AG09309 (cell line): Measurements from ENCODE around the gene ADAM17.
"Not testable (repeated sequence)": the region's sequence is repeated elsewhere in the genome, so short reads cannot be mapped to it uniquely, and the experiment has no call there.

Source experiments
- DNase-seq: peaks from one replicate; pipeline ENCODE4 v3.0.0-alpha.2; 2010; ENCODE audit warnings: low read depth
- H3K4me3 ChIP-seq: 2 replicates; pipeline ENCODE4 v1.5.1; 2011; ENCODE audit warnings: mild to moderate bottlenecking, low read depth, low read length, moderate library complexity; ENCODE audit not compliant: control insufficient read depth
- TF ChIP-seq, protein P1 (sequence below): IDR thresholded peaks from 2 replicates; pipeline ENCODE4 v1.5.1; 2011; ENCODE audit warnings: mild to moderate bottlenecking, low read depth, low read length, inconsistent platforms; ENCODE audit not compliant: insufficient read depth, control insufficient read depth; ENCODE audit errors: missing control alignments

ADAM17 gene

DNA sequence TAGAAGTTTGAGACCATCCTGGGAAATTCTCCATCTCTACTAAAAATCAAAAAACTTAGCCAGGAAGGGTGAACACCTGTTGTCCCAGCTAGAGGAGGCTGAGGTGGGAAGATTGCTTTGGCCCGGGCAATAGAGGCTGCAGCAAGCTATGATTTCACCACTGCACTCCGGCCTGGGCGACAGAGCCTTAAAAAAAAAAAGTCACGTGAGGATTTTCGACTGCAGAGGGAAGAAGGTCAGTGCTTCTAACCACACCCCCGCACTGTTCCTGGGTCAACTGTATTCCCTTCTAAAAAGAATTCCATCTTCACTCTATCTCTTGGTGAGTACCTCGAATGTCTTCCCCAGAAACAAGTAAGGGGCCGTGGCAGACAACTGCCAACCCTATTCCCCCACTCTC is 31.3 kb downstream of the ADAM17 start:
- no peak for DNase-seq
- H3K4me3 ChIP-seq, result no peak overlapping the region
- TF ChIP-seq, protein P1, sequence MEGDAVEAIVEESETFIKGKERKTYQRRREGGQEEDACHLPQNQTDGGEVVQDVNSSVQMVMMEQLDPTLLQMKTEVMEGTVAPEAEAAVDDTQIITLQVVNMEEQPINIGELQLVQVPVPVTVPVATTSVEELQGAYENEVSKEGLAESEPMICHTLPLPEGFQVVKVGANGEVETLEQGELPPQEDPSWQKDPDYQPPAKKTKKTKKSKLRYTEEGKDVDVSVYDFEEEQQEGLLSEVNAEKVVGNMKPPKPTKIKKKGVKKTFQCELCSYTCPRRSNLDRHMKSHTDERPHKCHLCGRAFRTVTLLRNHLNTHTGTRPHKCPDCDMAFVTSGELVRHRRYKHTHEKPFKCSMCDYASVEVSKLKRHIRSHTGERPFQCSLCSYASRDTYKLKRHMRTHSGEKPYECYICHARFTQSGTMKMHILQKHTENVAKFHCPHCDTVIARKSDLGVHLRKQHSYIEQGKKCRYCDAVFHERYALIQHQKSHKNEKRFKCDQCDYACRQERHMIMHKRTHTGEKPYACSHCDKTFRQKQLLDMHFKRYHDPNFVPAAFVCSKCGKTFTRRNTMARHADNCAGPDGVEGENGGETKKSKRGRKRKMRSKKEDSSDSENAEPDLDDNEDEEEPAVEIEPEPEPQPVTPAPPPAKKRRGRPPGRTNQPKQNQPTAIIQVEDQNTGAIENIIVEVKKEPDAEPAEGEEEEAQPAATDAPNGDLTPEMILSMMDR, result no peak

DNA sequence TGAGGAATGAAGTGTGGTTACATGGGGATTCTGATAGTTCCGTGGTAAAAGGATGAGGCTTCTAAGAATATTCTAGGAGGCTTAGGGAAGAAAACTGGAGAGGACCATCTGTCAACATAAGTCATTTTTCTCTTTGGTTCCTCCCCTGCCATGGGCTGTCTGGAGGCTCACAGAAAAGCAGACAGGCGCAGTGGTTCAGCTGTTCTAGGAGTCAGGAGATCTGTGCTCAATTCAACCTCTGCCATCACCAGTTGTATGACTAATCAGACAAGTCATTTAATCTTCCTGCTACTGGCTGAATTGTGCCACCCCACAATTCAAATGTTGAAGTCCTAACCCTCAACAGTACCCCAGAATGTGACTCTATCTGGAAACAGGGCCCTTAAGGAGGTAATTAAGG is 36.4 kb downstream of the ADAM17 start:
- no peak overlapping the region for H3K4me3 ChIP-seq
- no peak for DNase-seq
- TF ChIP-seq, protein P1, result no peak

DNA sequence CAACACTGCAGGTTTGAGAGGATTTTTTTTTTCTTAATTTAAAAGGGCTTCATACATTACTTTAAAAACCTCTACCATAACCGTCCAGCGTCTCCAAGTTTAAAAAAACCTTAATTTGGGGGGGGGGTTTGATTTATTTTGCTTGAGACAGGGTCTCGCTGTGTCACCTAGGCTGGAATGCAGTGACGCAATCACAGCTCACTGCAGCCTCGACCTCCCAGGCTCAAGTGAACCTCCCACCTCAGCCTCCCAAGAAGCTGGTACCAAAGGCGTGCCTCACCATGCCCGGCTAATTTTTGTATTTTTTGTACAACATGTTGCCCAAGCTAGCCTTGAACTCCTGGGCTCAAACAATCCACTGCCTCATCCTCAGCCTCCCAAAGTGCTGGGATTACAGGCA is 36.9 kb downstream of the ADAM17 start:
- TF ChIP-seq, protein P1, result no peak
- DNase-seq, result no peak
- H3K4me3 ChIP-seq, result no peak overlapping the region

DNA sequence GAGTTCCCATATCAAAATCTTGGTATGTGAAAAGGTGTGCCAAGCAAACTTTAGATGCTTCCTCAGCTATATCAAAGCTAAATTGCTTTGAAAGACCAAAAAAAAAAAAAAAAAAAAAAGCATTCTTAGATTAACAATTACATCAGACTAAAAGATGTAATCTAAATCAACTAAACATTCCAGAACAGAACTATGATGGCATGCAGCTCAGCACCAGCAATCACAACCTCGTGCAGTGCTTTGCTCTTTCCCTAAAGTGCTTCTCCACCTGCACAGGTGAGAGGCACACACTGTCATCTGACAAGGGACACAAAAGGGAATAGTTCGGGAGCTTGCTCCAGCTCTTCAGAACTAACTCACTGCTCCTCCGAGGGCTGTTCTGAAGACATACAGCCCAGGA is 37.5 kb downstream of the ADAM17 start:
- TF ChIP-seq, protein P1, result no peak
- no peak overlapping the region for H3K4me3 ChIP-seq
- no peak for DNase-seq

DNA sequence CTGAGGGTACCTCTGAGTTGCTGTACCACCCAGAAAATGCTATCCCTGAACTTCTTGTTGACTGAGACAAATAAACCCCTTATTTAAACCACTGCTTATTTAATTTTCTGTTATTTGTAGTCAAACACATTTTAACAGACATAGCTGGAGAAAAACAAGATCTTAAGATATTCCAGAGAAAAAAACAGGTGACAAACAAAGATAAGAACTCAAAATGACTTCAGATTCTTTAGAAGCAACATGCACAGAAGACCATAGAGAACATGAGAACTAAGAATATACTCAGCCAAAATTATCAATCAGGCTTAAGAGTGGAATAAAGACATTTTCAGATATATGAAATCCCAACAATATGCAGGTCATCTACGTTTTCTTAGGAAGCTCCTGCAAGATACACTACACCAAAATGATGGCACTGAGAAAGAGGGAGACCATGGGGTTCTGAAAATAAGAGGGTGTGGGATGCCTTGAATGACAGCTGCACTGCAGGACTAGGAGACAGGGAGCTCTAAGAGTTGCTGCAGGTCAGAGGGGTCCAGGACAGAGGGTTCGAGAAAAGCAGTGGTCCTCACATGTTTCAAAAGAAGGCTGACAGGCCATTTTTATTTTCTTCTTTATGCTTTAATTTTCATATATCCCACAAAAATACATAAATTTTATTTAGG is 38.4 kb downstream of the ADAM17 start:
- TF ChIP-seq, protein P1, result no peak
- H3K4me3 ChIP-seq, result no peak overlapping the region
- no peak for DNase-seq

DNA sequence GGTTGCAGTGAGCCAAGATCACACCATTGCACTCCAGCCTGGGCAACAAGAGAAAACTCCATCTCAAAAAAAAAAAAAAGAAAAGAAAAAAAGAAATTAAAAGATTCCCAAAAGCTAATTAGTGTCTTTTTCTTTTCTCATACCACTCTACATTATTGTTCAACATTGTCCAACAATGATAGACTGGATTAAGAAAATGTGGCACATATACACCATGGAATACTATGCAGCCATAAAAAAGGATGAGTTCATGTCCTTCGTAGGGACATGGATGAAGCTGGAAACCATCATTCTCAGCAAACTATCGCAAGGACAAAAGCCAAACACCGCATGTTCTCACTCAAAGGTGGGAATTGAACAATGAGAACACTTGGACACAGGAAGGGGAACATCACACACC is 41.7 kb downstream of the ADAM17 start:
- DNase-seq, H3K4me3 ChIP-seq: not testable (repeated sequence)

DNA sequence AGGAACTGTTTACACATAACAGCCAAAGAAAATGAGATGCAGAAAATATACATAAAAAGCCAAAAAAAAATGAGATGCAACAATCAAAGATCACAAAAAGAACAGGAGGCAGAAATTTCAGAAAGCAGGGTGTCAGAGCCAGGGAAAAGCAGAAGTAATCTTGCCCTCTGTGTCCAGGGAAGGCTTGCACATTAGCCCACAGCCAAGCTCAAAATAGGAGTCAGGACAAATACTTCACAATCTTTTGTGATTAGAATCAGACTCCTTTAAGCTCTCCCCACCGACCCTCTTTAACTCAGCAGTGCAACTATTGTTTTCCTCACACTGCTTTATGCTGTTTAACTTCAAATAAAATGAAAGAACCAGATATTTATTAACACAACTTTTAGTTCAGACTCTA is 46.7 kb downstream of the ADAM17 start:
- TF ChIP-seq, protein P1, result no peak
- DNase-seq, result no peak
- no peak overlapping the region for H3K4me3 ChIP-seq
